GM12891 (cell line): ENCODE data around the gene DNPH1.

Experiments
- POLR2A ChIP-seq: IDR thresholded peaks from 2 replicates; pipeline ENCODE4 v1.6.1; 2011; ENCODE audit warnings: low read depth, low read length, control low read depth
- TAF1 ChIP-seq: IDR thresholded peaks from 2 replicates; pipeline ENCODE4 v1.6.1; 2011; ENCODE audit warnings: low read depth, low read length, control low read depth

GRCh38 chr6:43204271-43205105 lies 24.8 kb downstream of the DNPH1 start:
- TF ChIP-seq POLR2A = no peak
- no peak for TF ChIP-seq TAF1
